ENCODE measurements around the gene LINGO1.

GRCh38 chr15:77574521-77575202, 58.0 kb downstream of the LINGO1 start:
- TF ChIP-seq POLR2AphosphoS5 (IDR thresholded peaks at IDR 0.05) (no peak), CTCF (IDR thresholded peaks at IDR 0.05) (no peak)
